ENCODE measurements around the gene SAP30L. TPM values are rescaled to one million over a fixed set of nuclear protein-coding genes. Genes with fewer than 3 reads are reported as not detected.
A peak's percentile ranks its signal among the peaks of the same experiment; 100 is the strongest.

Gene SAP30L
- total RNA-seq, 4 donors from 2014 or later = 16.1 to 66.6 (median 36.2) TPM

GRCh38 chr5:154479944-154480750 is 34.4 kb downstream of the SAP30L start:
- DNase-seq (ENCODE audit: low spot score in 2 of 2) = peak in 1 of 2 donors; percentile 18
- WGBS = 20% methylated on average over 31 of the region's 31 CpGs
- Histone ChIP-seq H3K4me1 (peaks cover 59% of the 10 kb centered on the region), H3K36me3 (no peaks in the 10 kb centered on the region), H3K4me3 (no peak overlapping the region), H3K9me3 (no peaks in the 10 kb centered on the region), H3K27me3 (peaks cover 100% of the 10 kb centered on the region), H3K27ac (no peak overlapping the region)
- no peak for TF ChIP-seq POLR2AphosphoS5 (IDR thresholded peaks at IDR 0.05)
- TF ChIP-seq CTCF (IDR thresholded peaks at IDR 0.05) = no peak
- TF ChIP-seq EP300 (IDR thresholded peaks at IDR 0.05) = no peak
- no peak for TF ChIP-seq POLR2A (IDR thresholded peaks at IDR 0.05)

- Histone ChIP-seq H3K9me3 (no peaks in the 10 kb centered on the region), H3K27me3 (peaks cover 100% of the 10 kb centered on the region), H3K27ac (no peak overlapping the region), H3K36me3 (no peaks in the 10 kb centered on the region), H3K4me1 (peaks cover 54% of the 10 kb centered on the region), H3K4me3 (no peak overlapping the region)
- DNase-seq (ENCODE audit: low spot score in 2 of 2) = no peak
- TF ChIP-seq POLR2AphosphoS5 (IDR thresholded peaks at IDR 0.05) (no peak), CTCF (IDR thresholded peaks at IDR 0.05) (no peak), POLR2A (IDR thresholded peaks at IDR 0.05) (no peak), EP300 (IDR thresholded peaks at IDR 0.05) (no peak)
- WGBS = 66% methylated on average over 2 of the region's 3 CpGs
Observed at GRCh38 chr5:154480847-154481246, 35.0 kb downstream of the SAP30L start.

- peaks cover 100% of the 10 kb centered on the region for H3K27me3 ChIP-seq
- H3K27ac ChIP-seq = no peak overlapping the region
- TF ChIP-seq EP300 (IDR thresholded peaks at IDR 0.05) = no peak
- TF ChIP-seq POLR2AphosphoS5 (IDR thresholded peaks at IDR 0.05) = no peak
- TF ChIP-seq CTCF (IDR thresholded peaks at IDR 0.05) = no peak
- TF ChIP-seq POLR2A (IDR thresholded peaks at IDR 0.05) = no peak
- 63% methylated on average over 11 of the region's 11 CpGs for WGBS
- H3K4me3 ChIP-seq = no peak overlapping the region
- peaks cover 45% of the 10 kb centered on the region for H3K4me1 ChIP-seq
- DNase-seq (ENCODE audit: low spot score in 2 of 2) = peak in 1 of 2 donors; percentile 7
- H3K9me3 ChIP-seq = no peaks in the 10 kb centered on the region
- H3K36me3 ChIP-seq = no peaks in the 10 kb centered on the region
Observed at GRCh38 chr5:154481584-154482381, 36.0 kb downstream of the SAP30L start.

GRCh38 chr5:154482528-154483449 is 37.0 kb downstream of the SAP30L start:
- Histone ChIP-seq H3K4me1 (peaks cover 35% of the 10 kb centered on the region), H3K27ac (no peak overlapping the region), H3K36me3 (no peaks in the 10 kb centered on the region), H3K27me3 (peaks cover 100% of the 10 kb centered on the region), H3K9me3 (no peaks in the 10 kb centered on the region), H3K4me3 (no peak overlapping the region)
- peak in 1 of 2 donors; percentile 67 for DNase-seq (ENCODE audit: low spot score in 2 of 2)
- WGBS = 32% methylated on average over 28 of the region's 49 CpGs
- TF ChIP-seq CTCF (IDR thresholded peaks at IDR 0.05) = no peak
- no peak for TF ChIP-seq POLR2AphosphoS5 (IDR thresholded peaks at IDR 0.05)
- no peak for TF ChIP-seq POLR2A (IDR thresholded peaks at IDR 0.05)
- TF ChIP-seq EP300 (IDR thresholded peaks at IDR 0.05) = no peak
